Activated CD8-positive, alpha-beta memory T cell treated with anti-CD3 and anti-CD28 coated beads for 24 hours (primary cell): Measurements from ENCODE around the gene CXCL14.

ENCODE experiments used
- DNase-seq: peaks from one replicate; pipeline ENCODE4 v3.0.0-alpha.2; 2020

CXCL14 gene

DNA sequence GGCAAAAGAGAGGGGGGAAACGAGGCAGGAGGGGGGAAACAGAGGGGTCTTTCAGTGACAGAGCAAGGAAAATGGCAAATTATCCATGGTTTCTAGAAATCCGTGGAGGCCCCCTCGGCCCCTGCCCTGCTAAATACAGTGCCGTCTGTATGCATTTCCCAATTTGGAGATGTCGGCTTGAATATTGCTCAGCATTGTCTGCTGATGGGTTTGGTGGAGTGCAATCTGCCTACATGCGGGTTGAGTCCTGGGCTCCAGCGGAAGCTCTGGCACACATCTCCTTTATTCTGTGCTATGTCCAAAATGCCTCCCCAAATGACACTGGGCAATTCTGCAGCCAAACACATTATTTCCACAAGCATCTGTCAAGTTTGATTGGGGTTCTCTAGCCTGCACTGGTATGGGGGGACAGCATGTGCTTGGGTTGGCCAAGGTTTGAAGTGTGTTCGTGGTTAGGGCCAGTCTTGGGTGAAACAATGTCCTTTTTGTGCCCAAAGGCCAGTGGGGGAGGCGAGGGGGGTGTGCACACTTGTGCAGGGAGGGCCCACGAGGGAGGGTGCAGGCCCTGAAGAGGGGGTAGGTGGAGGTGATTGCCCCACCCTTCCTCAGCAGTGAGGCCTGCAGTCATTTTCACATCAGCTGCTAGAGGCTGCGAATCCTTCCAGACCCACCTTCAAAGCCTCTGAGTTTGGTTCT is 36.8 kb downstream of the CXCL14 start:
- DNase-seq = peak; percentile 48

- no peak for DNase-seq
Observed at GRCh38 chr5:135539430-135540005, 39.3 kb downstream of the CXCL14 start.

GRCh38 chr5:135538261-135538660 is 40.5 kb downstream of the CXCL14 start:
- DNase-seq = peak; percentile 38

- DNase-seq = peak; percentile 19
Observed at GRCh38 chr5:135537745-135538144, 41.0 kb downstream of the CXCL14 start.

DNA sequence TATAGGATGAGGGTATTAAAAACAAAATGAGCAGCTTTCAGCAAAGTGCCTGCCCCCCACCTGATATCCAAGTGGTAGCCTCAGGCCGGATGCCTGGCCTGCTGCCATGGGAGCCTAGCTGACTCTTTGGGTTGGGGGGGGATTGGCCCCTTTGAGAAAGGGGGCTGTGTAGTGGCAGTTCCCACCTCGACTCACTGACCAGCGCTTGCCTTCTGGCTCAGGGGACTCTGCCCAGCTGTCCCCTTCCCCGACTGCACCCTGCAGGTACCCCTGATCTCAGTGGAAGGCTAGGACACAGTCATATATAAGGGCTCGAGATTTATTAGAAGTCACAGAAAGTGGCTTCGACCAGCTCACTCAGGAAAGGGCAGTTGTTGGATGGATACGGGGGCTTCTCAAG is 41.5 kb downstream of the CXCL14 start:
- DNase-seq = peak; percentile 48

DNA sequence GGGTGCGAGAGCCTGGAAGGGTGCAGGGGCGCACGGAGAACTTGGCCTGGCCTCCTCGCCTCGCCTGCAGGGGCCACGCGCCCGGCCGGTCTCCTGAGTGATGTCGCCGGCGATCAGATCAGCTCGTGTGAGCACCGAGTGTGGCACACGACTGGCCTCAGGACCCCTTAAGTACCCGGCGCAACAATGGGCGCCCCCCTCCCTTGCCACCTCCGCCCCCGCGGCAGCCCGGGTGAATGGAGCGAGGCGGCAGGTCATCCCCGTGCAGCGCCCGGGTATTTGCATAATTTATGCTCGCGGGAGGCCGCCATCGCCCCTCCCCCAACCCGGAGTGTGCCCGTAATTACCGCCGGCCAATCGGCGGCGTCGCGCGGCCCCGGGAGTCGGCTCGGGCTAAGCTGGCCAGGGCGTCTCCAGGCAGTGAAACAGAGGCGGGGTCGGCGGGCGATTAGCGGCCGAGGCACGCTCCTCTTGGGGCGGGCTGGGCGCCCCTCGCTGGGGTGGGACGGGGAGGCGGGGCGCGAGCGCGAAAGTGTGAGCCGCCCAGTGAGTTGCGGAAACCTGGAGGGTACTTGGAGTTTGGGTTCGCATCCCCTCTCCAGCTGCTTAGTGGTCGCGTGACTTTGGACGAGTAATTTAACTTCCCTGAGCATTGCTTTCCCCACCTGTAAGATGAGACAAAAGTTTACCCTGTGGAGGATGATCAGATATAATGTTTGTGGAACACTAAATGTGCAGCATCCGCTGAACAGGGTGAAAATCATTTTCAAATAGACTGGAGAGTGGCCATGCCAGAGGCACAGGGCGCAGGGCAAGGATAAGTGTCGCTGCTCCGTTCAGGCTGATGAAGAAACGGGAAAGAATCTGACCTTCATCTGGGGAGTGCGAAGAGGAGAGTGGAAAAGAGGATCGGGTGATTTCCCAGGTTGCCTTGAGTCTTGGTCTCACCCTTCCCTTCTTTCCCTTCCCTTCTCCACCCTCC is 42.7 kb downstream of the CXCL14 start, which contains the start of gene NEUROG1:
NEUROG1 (minus strand) TSS at position 145 of the 982 bp plus-strand sequence. CDS start 274 bp downstream, outside the sequence.
- DNase-seq = peak; percentile 54

- DNase-seq = peak; percentile 55
Observed at GRCh38 chr5:135535420-135535819, 43.4 kb downstream of the CXCL14 start.

DNA sequence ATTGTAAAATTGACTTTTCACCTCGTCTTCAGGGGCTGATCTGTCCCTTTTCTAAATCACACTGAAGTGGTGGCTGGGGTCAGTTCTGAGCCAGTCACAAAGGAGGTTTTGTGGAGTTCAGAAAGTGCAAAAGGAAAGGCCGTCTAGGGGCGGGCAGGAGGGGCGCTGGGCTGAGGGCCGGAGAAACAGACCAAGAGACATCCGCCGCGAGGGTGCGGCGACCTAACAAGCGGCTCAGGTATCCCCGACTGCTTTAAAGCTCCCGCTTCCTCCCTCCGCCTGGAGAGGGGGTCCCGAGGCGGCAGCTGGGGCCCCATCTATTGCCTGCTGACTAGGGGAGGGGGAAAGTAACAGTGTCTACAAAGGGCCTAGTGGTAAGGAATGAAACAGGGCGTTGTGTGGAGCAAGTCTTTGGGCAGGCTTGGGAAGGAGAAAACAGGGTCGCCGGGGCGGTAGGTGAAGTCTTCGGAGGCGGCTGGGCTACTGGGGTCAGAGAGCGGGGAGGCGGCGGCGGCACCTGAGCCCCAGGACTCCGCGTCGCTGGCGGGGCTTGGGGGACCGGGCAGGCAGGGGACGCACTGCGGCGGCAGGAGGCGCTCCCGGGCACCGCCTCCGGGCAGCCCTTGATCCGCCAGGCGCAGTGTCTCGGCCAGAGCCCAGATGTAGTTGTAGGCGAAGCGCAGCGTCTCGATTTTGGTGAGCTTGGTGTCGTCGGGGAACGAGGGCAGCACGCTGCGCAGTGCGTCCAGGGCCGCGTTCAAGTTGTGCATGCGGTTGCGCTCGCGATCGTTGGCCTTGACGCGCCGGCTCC is 44.0 kb downstream of the CXCL14 start:
- peak; percentile 52 for DNase-seq

DNA sequence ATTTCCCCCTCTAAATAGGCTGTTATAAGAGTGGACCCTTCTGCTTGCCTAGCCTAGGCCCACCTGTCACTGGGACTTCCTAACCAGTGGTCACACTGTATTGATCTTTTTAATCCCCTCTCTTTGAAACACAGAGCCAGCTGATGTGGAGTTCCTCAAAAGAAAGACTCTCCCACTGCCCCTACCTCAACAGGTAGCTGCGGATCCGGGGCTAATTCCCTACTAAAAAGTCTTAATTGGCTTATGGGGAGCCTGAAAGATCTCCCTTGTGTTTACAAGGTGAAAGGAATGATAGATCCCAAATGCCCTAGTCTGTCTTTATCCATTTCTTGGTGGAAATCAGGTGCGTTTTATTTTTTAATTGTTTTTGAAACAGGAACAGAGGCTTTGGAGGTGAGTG is 45.0 kb downstream of the CXCL14 start:
- peak; percentile 5 for DNase-seq

GRCh38 chr5:135533334-135533733 is 45.5 kb downstream of the CXCL14 start:
- peak; percentile 41 for DNase-seq

DNA sequence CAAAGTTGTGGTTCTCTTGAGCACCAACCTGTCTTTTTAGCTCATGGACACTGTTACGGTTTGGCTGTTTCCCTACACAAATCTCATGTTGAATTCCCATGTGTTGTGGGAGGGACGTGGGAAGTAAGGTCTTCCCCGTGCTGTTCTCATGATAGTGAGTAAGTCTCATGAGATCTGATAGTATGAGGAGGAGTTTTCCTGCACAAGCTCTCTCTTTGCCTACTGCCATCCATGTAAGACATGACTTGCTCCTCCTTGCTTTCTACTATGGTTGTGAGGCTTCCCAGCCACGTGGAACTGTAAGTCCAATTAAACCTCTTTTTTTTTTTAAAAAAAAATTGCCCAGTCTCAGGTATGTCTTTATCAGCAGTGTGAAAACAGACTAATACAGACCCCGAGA is 49.2 kb downstream of the CXCL14 start:
- peak; percentile 1 for DNase-seq

- no peak for DNase-seq
Observed at GRCh38 chr5:135526924-135527323, 51.9 kb downstream of the CXCL14 start.

DNA sequence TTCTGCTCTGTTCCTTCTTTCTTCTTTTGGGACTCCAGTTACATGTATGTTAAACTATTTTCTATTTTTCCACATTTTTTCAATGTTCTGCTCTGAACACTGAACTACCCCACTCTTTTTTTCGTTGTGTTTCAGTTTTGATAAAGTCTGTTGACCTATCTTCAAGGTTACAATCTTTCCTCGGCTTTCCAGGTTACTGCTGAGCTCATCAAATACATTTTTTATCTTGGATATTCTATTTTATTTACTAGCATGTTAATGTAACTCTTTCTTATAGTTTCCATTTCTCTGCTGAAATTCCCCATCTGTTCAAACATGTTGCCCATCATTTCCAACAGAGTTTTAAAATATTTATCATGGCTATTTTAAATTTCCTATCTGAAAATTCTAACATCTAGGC is 56.8 kb downstream of the CXCL14 start:
- no peak for DNase-seq
